Epithelial cell of esophagus (primary cell): ENCODE data around the gene MACROD2.
"Not testable (repeated sequence)": the region's sequence is repeated elsewhere in the genome, so short reads cannot be mapped to it uniquely, and the experiment has no call there.

Experiments
- DNase-seq: peaks from one replicate; pipeline ENCODE4 v3.0.0; 2010; ENCODE audit warnings: low read depth
- H3K4me3 ChIP-seq: 2 replicates; pipeline ENCODE4 v1.5.1; 2011; ENCODE audit warnings: mild to moderate bottlenecking, low read length, control low read depth
- TF ChIP-seq, protein P1 (sequence below): IDR thresholded peaks from 2 replicates; pipeline ENCODE4 v1.5.1; 2011; ENCODE audit warnings: low read depth, mild to moderate bottlenecking, low read length, control low read depth, inconsistent platforms; ENCODE audit not compliant: insufficient read depth; ENCODE audit errors: missing control alignments

MACROD2 gene

DNA sequence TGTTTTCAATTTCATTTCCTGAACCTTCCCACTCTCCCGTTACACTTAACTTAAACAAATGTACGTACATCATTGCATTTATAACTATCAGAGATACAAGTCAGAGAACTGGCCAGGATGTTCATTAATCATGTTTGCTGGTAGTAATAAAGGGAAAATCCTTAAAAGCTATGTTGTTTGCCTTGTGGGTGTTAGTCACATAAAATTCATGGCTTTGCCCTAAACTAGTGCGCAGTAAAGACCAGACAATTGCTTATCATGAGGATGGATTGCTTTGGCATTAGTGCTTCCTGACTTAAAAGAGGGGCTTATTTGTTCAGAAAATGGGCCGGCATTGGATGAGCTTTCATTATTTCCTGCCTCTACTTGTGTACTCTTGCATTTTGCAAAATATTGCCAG is 1379.4 kb downstream of the MACROD2 start:
- no peak overlapping the region for H3K4me3 ChIP-seq
- TF ChIP-seq, protein P1, sequence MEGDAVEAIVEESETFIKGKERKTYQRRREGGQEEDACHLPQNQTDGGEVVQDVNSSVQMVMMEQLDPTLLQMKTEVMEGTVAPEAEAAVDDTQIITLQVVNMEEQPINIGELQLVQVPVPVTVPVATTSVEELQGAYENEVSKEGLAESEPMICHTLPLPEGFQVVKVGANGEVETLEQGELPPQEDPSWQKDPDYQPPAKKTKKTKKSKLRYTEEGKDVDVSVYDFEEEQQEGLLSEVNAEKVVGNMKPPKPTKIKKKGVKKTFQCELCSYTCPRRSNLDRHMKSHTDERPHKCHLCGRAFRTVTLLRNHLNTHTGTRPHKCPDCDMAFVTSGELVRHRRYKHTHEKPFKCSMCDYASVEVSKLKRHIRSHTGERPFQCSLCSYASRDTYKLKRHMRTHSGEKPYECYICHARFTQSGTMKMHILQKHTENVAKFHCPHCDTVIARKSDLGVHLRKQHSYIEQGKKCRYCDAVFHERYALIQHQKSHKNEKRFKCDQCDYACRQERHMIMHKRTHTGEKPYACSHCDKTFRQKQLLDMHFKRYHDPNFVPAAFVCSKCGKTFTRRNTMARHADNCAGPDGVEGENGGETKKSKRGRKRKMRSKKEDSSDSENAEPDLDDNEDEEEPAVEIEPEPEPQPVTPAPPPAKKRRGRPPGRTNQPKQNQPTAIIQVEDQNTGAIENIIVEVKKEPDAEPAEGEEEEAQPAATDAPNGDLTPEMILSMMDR: no peak
- DNase-seq: no peak

DNA sequence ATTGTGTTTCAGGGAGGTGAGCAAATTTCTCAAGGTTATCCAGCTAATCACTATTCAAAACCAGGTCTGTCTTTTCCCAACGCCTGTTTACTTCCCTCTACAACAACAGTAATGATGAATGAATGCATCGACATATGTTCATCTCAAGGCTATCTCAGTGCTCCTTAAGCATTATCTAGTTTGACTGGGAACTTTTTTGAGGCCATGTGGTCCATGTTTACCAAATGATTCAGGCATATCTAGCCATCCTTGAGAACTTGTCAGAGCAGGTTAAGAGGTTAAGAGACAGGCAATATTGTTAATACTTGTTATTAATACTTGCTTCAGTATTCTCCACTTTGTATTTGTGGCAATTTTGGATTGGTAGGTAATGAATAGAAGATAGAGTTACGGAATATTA is 1380.5 kb downstream of the MACROD2 start:
- TF ChIP-seq, protein P1: no peak
- peak; percentile 64 for DNase-seq

DNA sequence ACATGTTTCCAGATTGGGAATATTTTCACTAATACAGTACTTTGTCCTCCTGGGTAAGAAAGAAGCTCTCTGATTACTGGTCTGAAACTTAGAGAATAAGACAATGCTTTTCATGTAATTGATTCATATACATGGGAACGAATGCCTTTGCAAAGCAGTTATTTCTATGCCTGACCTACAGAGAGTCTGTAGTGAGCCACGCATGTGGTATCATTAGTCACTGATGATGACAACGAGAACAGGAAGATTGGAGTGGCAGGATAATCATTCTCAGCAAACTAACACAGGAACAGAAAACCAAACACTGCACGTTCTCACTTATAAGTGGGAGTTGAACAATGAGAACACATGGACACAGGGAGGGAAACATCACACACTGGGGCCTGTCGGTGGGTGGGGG is 1382.3 kb downstream of the MACROD2 start:
- not testable (repeated sequence) for H3K4me3 ChIP-seq
- peak; percentile 73 for DNase-seq

More for the DNA sequence above, 1380.5 kb downstream of the MACROD2 start:
- H3K4me3 ChIP-seq: no peak overlapping the region

DNA sequence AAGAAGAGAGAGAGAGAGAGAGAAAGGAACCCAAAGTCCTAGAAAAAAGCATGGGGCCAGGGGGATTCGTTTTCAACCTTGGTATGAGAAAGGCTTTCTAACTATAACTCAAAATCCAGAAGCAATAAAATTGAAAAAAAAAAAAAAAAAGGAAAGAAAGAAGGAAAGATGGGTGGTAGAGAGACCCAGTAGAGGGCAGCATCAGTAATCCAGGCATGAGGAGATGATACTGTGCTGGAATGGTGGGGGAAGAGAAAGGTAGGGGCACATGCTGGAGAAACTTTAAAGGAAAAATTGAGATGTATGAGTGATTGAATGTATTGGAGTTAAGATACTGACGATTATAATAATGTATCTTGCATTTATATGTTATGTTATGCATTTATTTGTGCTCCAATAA is 1382.8 kb downstream of the MACROD2 start:
- DNase-seq: no peak
- H3K4me3 ChIP-seq: no peak overlapping the region
- TF ChIP-seq, protein P1: no peak

DNA sequence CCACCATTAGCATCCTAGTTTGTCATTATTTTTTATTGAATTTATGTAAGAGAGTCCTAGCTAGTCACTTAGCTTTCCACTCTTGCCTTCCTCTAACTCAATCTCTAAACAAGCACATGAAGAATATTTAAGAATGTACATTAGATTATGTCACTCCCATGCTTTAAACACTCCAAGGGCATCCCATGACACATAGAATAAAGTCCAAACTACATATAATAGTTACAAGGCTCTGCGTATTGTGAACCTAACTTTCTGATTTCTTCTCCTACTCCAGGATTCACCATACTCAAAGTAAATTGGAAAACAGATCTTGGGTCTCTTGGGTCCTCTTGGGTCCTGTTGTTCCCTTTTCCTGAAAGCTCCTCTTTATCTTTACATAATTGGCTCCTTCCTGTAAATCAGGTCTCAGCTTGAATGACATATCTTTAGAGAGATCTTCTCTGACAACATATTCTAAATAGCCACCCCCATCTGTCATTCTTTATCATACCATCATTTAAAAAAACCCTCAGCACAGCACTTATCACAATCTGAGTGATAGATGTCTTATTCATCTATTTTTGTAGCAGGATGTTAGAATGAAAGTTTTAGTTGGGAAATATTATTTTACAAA is 1384.5 kb downstream of the MACROD2 start:
- no peak for DNase-seq
- TF ChIP-seq, protein P1: no peak
- H3K4me3 ChIP-seq: no peak overlapping the region

DNA sequence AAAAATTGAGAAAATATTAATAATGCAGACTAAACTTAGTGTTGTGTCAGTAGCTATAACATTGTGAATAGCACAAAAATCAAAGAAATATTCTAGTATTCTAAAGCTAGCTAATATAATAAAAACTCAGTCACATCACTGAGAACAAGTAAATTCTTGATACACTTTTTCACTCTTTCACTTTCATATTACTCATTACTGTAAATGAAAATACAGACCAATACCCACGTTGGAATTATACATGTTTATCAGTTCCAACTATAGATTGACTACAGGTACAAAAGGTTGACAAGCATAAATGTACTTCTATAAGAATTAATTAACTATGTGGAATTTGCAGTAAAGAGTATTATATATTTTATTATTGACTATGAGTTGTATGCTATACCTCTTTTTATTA is 1385.5 kb downstream of the MACROD2 start:
- DNase-seq: no peak
- no peak overlapping the region for H3K4me3 ChIP-seq
- TF ChIP-seq, protein P1: no peak

DNA sequence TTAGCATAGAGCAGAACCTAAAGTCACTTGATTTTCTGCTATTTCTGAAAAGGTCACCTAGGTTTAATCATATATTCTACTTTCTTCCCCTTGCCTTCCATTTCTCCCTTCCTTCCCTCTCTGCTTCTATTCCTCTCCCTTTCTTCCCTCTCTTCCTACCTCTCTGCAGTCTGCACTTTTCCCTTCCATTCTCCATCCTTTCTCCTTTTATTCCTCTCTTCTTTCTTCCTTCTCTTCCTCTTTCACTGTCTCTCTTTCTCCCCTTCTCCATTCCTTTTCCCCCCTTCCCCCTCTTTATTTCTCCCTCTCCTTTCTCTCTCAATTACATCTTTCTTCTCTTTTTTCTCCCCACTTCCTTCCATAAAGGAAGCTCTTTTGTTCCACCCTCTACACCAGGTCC is 1391.9 kb downstream of the MACROD2 start:
- no peak for DNase-seq
- no peak overlapping the region for H3K4me3 ChIP-seq
- TF ChIP-seq, protein P1: no peak
